Body of pancreas (tissue), 4 donors: ENCODE results near the gene TC2N.

Experiments
- POLR2A ChIP-seq, 3 donors: fragments of 450-650 bp; IDR thresholded peaks; one replicate each; pipeline ENCODE4 v1.6.1; 2016; ENCODE audit warnings: antibody characterized with exemption in 3 of 3, mild to moderate bottlenecking in 2 of 3
- TF ChIP-seq, protein P1 (sequence below), 7 experiments: fragments of 450-650 bp in 4 of 7; fragments of 200-600 bp in 3 of 7; sonication (generic) in 3 of 7; IDR thresholded peaks; one replicate each; pipeline ENCODE4 v1.5.1; 2016 to 2019; ENCODE audit warnings: antibody characterized with exemption in 7 of 7

DNA sequence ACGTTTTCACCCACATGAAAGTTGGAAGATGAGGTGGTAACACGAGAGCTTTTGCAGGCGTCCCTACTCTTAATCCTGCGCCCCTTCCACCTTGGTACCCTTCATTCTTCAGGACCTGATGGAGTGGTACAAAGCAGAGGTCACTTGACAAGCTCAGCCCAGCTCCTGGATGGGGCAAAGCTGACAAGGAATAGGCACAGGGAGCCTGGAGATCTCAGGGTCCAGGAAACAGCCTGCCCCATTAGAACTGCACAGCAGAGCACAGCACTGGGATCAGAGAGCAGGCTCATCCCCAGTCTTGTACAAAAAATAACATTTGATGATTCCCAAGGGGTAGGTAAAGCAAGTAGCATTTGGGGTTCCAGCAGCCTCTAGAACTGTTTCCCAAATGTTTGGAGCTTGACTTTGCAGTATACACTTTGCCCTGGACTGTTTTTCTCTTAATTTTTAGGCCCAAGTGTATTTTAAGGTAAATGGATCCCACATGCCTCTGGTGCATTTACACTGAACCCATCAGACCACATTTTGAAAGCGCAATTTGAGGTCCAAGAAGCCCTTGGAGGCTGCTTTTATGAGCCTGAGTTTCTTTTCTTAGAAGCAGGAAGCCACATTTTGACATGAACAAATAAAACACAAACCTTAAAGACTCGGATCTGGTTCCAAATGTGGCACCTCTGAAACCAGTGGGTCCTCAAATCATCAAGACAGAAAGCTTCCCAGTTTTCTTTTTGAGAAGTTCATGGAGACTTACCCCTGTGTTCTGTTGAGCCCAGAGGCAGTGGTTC is 633 bp downstream of the TC2N start:
- TF ChIP-seq, protein P1, sequence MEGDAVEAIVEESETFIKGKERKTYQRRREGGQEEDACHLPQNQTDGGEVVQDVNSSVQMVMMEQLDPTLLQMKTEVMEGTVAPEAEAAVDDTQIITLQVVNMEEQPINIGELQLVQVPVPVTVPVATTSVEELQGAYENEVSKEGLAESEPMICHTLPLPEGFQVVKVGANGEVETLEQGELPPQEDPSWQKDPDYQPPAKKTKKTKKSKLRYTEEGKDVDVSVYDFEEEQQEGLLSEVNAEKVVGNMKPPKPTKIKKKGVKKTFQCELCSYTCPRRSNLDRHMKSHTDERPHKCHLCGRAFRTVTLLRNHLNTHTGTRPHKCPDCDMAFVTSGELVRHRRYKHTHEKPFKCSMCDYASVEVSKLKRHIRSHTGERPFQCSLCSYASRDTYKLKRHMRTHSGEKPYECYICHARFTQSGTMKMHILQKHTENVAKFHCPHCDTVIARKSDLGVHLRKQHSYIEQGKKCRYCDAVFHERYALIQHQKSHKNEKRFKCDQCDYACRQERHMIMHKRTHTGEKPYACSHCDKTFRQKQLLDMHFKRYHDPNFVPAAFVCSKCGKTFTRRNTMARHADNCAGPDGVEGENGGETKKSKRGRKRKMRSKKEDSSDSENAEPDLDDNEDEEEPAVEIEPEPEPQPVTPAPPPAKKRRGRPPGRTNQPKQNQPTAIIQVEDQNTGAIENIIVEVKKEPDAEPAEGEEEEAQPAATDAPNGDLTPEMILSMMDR (IDR thresholded peaks at IDR 0.05) = no peak
- TF ChIP-seq POLR2A (IDR thresholded peaks at IDR 0.05) = no peak
